ENCODE data around the gene ZNF679.
"Not testable (repeated sequence)": the region's sequence is repeated elsewhere in the genome, so short reads cannot be mapped to it uniquely, and the experiment has no call there.

The ZNF679 gene

DNA sequence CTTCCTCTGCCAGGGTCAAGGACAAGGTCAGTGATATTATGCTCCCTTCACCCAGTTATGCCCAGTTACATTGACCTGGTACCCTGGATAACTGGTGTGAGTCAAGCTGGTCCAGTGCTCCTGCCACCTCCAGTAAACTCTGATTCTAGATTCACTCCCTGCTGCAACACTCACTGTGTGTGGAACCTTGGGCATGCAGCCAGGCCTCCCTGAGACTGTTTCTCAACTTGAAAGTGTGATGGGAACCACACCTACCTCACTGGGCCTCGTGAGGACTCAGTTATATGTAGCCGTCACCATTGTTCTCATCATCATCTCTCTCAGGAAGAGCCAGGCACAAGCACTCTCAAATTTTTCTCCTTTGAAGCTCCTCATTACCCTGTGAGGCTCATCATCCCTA lies 84.6 kb downstream of the ZNF679 start:
- DNase-seq: no peak

DNA sequence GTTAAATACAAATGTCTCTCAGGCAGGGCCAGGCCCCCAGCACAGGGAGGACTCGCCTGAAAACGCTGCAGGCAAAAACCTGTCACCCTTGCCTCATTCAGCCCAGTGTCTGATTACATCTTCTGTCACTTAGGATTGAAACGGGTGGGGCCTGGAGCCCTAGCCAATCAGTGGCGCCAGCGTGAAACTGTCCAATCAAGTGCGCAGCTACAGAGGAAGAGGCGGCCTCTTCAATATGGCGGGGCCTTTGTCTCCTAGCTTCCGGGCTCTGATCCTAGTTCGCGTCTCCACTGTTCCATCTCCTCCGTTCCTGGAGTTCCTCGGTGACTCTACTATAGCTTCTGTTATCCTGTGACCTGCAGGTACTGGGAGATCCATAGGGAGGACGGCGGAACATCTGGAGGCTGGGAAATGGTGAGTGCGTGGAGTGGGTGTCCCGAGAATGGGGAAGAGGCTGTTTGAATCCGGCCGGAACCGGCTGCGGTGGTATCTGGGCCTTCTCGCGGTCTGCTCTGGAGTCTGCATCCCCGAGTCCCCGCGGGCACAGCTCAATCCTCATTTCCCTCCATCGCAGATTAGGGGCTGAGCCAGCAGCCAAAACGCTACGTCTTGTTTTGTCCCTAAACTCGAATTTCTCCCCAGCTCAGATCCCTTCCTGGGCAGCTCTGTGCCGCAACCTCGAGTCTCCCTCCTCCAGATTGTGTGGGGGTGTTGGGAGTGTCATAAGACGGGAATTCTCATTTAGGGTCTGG lies 85.6 kb downstream of the ZNF679 start, which contains the start of gene ZNF736:
ZNF736 (plus strand) TSS at position 222 of the 752 bp plus-strand sequence; CDS start at position 412, 190 bp downstream.
- peak; percentile 98 for DNase-seq

DNA sequence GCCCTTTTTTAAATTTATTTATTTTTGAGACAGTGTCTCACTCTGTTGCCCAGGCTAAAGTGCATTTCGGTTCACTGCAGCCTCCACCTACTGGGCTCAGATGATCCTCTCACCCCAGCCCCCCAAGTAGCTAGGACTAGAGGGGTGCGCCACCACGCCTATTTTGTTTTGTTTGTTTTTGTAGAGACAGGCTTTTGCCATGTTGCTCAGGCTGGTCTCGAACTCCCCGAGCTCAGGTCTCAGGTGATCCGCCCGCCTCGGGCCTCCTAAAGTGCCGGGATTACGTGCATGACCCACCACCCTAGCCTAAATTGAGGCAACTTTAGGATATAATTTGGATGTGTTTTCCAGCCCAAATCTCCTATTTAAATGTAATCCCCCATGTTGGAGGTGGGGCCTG lies 86.3 kb downstream of the ZNF679 start:
- DNase-seq: no peak

DNA sequence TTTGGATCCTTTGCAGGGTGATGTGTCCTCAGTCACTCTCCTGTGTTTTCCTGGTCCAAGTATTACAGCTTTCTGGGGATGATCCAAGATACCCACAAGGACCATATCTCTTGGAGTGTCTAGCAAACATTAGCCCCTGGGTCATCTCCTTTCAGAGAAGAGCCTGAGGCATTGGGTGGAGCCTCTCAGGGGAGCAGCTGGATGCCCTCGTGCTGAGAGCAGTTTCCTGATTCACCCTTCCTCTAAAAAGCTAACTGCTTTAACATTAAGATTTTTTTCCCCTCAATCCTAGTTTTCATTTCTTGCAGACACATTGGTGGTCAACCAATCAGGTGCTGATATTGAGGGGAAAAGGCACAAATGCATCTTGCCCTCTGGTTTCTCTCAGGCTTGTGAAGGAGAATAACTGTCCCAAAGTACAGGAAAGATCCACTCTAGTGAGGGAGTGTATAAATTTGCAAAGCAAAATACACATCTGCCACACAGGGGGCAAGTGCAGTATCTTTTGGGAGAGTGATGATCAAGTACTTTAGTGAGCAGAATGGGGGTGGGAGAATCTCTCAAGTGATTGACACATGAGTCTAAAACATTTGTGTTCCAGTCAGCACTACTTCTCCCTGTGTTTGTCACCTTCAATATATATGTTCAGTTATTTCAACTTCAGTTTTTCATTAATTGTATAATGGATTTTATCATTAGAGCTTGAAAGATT lies 87.9 kb downstream of the ZNF679 start:
- DNase-seq: not testable (repeated sequence)
